ENCODE results near the gene ACYP2.

Gene ACYP2

DNA sequence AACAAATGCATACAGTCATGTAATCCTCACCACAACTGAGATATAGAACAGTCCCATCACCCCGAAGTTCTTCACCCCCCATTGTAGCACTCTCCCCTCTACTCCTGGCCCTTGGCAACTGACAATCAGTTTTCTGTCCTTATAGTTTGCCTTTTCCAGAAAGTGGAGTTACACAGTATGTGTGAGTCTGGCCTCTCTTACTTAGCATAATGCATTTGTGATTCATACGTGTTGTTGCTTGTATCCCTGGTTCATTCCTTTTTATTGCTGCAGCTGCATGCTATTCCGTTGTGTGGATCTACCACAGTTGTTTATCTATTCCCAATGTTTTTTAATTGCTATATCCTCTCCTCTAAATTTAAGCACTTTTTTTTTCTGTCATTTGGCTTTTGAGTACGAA lies 17.6 kb downstream of the ACYP2 start:
- TF ChIP-seq, protein P1, sequence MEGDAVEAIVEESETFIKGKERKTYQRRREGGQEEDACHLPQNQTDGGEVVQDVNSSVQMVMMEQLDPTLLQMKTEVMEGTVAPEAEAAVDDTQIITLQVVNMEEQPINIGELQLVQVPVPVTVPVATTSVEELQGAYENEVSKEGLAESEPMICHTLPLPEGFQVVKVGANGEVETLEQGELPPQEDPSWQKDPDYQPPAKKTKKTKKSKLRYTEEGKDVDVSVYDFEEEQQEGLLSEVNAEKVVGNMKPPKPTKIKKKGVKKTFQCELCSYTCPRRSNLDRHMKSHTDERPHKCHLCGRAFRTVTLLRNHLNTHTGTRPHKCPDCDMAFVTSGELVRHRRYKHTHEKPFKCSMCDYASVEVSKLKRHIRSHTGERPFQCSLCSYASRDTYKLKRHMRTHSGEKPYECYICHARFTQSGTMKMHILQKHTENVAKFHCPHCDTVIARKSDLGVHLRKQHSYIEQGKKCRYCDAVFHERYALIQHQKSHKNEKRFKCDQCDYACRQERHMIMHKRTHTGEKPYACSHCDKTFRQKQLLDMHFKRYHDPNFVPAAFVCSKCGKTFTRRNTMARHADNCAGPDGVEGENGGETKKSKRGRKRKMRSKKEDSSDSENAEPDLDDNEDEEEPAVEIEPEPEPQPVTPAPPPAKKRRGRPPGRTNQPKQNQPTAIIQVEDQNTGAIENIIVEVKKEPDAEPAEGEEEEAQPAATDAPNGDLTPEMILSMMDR (IDR thresholded peaks at IDR 0.05; ENCODE audit: insufficient read depth, low read depth, low read length, missing control alignments) = no peak
- DNase-seq (ENCODE audit: low read depth) = no peak
- no peak overlapping the region for H3K4me3 ChIP-seq (ENCODE audit: low read depth, low read length)

DNA sequence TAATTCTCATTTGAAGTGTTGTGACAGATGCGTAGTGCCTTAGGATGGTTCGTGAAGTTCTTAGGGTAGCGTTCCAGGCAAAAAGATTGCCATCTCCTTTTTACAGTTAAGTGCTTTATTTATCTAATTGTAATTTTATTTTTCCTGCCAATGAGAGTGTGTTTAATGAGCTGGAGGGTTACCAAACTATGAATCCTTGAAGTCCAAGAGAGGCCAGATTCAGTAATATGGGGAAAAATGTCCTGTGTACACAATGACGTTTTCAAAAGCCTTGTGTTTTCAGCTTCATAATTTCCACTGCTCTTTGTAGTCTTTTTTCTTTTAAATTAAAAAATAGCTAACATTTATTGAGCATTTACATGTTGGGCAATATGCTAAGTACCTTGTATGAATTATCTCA lies 23.8 kb downstream of the ACYP2 start:
- TF ChIP-seq, protein P1 (IDR thresholded peaks at IDR 0.05; ENCODE audit: insufficient read depth, low read depth, low read length, missing control alignments) = no peak
- no peak for DNase-seq (ENCODE audit: low read depth)
- no peak overlapping the region for H3K4me3 ChIP-seq (ENCODE audit: low read depth, low read length)

GRCh38 chr2:54143780-54144179 lies 28.4 kb downstream of the ACYP2 start:
- TF ChIP-seq, protein P1 (IDR thresholded peaks at IDR 0.05; ENCODE audit: insufficient read depth, low read depth, low read length, missing control alignments) = no peak
- no peak overlapping the region for H3K4me3 ChIP-seq (ENCODE audit: low read depth, low read length)
- DNase-seq (ENCODE audit: low read depth) = no peak

DNA sequence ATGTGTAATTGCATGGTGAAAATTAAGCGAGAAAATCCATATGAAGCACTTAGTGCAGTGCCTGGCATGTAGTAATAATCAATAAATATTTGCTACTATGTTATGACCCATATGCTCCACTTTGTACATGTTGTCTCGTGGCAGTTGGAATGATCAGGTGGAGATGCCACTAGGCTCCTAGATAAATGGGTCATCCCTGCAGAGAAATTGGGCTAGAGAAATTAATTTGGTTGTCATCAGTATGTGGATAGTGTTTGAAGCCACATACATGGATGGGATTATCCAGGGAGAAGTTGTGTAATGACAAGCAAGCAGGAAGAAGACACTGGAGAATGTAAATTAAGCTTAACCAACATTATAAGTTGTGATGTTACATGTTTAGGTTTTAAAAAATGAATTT lies 33.0 kb downstream of the ACYP2 start:
- H3K4me3 ChIP-seq (ENCODE audit: low read depth, low read length) = no peak overlapping the region
- TF ChIP-seq, protein P1 (IDR thresholded peaks at IDR 0.05; ENCODE audit: insufficient read depth, low read depth, low read length, missing control alignments) = no peak

DNA sequence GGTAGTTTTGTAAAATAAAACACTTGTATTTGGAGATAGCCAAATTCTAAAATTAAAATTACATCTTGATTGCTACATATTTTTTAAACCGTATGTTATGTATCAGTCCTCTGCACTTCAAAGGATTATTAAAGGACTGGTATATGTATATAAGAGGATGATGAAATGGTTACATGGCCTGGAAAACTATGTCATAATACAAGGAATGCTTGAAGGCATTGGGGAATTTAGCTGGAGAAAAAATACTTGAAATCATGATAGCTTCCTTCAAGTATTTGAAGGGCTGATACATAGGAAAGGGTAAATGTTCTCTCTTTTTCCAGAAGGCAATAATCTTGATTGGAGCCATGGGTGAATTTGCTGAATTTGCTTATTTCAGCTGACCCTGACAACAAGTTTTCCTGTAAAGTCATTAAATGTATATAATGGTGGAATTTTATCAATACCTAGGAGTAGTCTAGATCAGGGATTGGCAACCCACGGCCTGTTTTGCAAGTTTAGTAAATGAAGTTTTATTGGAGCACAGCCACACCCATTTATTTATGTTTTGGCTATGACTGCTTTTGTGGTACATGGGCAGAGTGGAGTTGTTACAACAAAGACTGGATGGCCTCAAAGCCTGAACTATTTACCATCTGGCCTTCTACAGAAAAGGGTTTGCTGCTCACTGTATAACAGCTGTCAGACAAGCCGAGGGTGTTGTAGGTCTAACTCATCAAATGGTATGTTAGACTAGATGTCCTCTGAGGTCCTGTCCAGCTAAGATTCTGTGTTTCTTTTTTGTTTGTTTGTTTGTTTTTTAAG lies 34.4 kb downstream of the ACYP2 start:
- DNase-seq (ENCODE audit: low read depth) = no peak
- TF ChIP-seq, protein P1 (IDR thresholded peaks at IDR 0.05; ENCODE audit: insufficient read depth, low read depth, low read length, missing control alignments) = no peak
- no peak overlapping the region for H3K4me3 ChIP-seq (ENCODE audit: low read depth, low read length)

More for the DNA sequence above, 33.0 kb downstream of the ACYP2 start:
- no peak for DNase-seq (ENCODE audit: low read depth)

- no peak for DNase-seq (ENCODE audit: low read depth)
- H3K4me3 ChIP-seq (ENCODE audit: low read depth, low read length) = no peak overlapping the region
- TF ChIP-seq, protein P1 (IDR thresholded peaks at IDR 0.05; ENCODE audit: insufficient read depth, low read depth, low read length, missing control alignments) = no peak
Observed at GRCh38 chr2:54158311-54158710, 42.9 kb downstream of the ACYP2 start.
